HCT116 (cell line): Measurements from ENCODE around the gene TFB2M.

ENCODE experiments used
- CTCF ChIP-seq, 3 experiments: fragments of 200-600 bp in 1 of 3; sonication (generic) in 1 of 3; IDR thresholded peaks in 2 of 3; conservative IDR thresholded peaks in 1 of 3; 2 replicates each; pipeline ENCODE4 v1.5.1; 2012 to 2017; ENCODE audit warnings: low read depth in 2 of 3, low read length in 2 of 3, antibody characterized with exemption in 1 of 3, borderline replicate concordance in 1 of 3, control low read depth in 1 of 3, mild to moderate bottlenecking in 1 of 3, mixed read lengths in 1 of 3, mixed run types in 1 of 3, moderate library complexity in 1 of 3; ENCODE audit not compliant: insufficient read depth in 1 of 3
- EZH2 ChIP-seq: fragments of 200-600 bp; sonication (generic); IDR thresholded peaks from 2 replicates; pipeline ENCODE4 v1.6.1; 2017; ENCODE audit warnings: antibody characterized with exemption, mixed run types
- EZH2phosphoT487 ChIP-seq: fragments of 200-600 bp; IDR thresholded peaks from 2 replicates; pipeline ENCODE4 v1.6.1; 2018; ENCODE audit warnings: antibody characterized with exemption, borderline replicate concordance
- JUND ChIP-seq: IDR thresholded peaks from 2 replicates; pipeline ENCODE4 v1.6.1; 2012
- MAX ChIP-seq: IDR thresholded peaks from 2 replicates; pipeline ENCODE4 v1.6.1; 2012
- POLR2A ChIP-seq: IDR thresholded peaks from 2 replicates; pipeline ENCODE4 v1.7.0; 2011; ENCODE audit warnings: borderline replicate concordance; ENCODE audit not compliant: insufficient read depth, insufficient read length; ENCODE audit errors: extremely low read depth
- POLR2AphosphoS5 ChIP-seq: IDR thresholded peaks from 2 replicates; pipeline ENCODE4 v1.6.1; 2011; ENCODE audit warnings: mild to moderate bottlenecking, low read depth, low read length, moderate library complexity
- RAD21 ChIP-seq: IDR thresholded peaks from 2 replicates; pipeline ENCODE4 v1.6.1; 2012; ENCODE audit warnings: low read depth, mild to moderate bottlenecking
- REST ChIP-seq: IDR thresholded peaks from 2 replicates; pipeline ENCODE4 v1.6.1; 2012; ENCODE audit warnings: low read depth
- SIN3A ChIP-seq: IDR thresholded peaks from 2 replicates; pipeline ENCODE4 v1.6.1; 2012; ENCODE audit warnings: low read depth
- SP1 ChIP-seq: IDR thresholded peaks from 2 replicates; pipeline ENCODE4 v1.6.1; 2012; ENCODE audit warnings: low read depth
- YY1 ChIP-seq: IDR thresholded peaks from 2 replicates; pipeline ENCODE4 v1.6.1; 2011; ENCODE audit warnings: low read length, low read depth, moderate library complexity, mild to moderate bottlenecking; ENCODE audit not compliant: insufficient replicate concordance; ENCODE audit errors: extremely low read depth
- ZBTB33 ChIP-seq: IDR thresholded peaks from 2 replicates; pipeline ENCODE4 v1.6.1; 2011; ENCODE audit warnings: mild to moderate bottlenecking, low read length, moderate library complexity; ENCODE audit not compliant: insufficient replicate concordance; ENCODE audit errors: extremely low read depth
- ZFX ChIP-seq: fragments of 450-650 bp; IDR thresholded peaks from 2 replicates; pipeline ENCODE4 v1.6.1; 2017

GRCh38 chr1:246607462-246607861 lies 41.4 kb upstream of the TFB2M start:
- TF ChIP-seq EZH2: no peak
- TF ChIP-seq CTCF (IDR thresholded peaks at IDR 0.05 in 2 of 3, conservative IDR thresholded peaks at IDR 0.05 in 1 of 3; ENCODE audit: borderline replicate concordance in 1 of 3, insufficient read depth in 1 of 3, low read depth in 2 of 3, low read length in 2 of 3): no peak
- no peak for TF ChIP-seq YY1
- no peak for TF ChIP-seq SIN3A
- no peak for TF ChIP-seq POLR2A
- TF ChIP-seq EZH2phosphoT487: no peak
- TF ChIP-seq SP1: no peak
- TF ChIP-seq ZBTB33: no peak
- TF ChIP-seq MAX: no peak
- TF ChIP-seq RAD21: no peak
- no peak for TF ChIP-seq ZFX
- TF ChIP-seq POLR2AphosphoS5: no peak
- TF ChIP-seq JUND: no peak
- TF ChIP-seq REST: no peak
